ENCODE measurements around the gene URAD.

GRCh38 chr13:27991881-27992280, 3.4 kb upstream of the URAD start:
- no peak for TF ChIP-seq CTCF (conservative IDR thresholded peaks at IDR 0.05; ENCODE audit: low read length)
- TF ChIP-seq EZH2phosphoT487 (IDR thresholded peaks at IDR 0.05; ENCODE audit: borderline replicate concordance, low read depth, low read length), result no peak

All from OCI-LY7 (cell line).